CD4-positive, alpha-beta T cell treated with Interleukin-15 for 1 hour (primary cell): ENCODE results near the gene FGFBP2.

Experiments
- DNase-seq: peaks from one replicate; pipeline ENCODE4 v3.0.0-alpha.2; 2020

The FGFBP2 gene

GRCh38 chr4:15963001-15963451 lies at the start of gene FGFBP2:
TSS of gene FGFBP2 (minus strand) at chr4:15963175. CDS start at chr4:15963129, 46 bp downstream.
- DNase-seq: peak; percentile 58

- DNase-seq: no peak
Observed at GRCh38 chr4:16011173-16011572, 48.2 kb upstream of the FGFBP2 start.

- DNase-seq: no peak
Observed at GRCh38 chr4:16009153-16009552, 46.2 kb upstream of the FGFBP2 start.

- no peak for DNase-seq
Observed at GRCh38 chr4:16007471-16008095, 44.6 kb upstream of the FGFBP2 start.

- DNase-seq: no peak
Observed at GRCh38 chr4:16006771-16007446, 43.9 kb upstream of the FGFBP2 start.

- no peak for DNase-seq
Observed at GRCh38 chr4:16005676-16006075, 42.7 kb upstream of the FGFBP2 start.

GRCh38 chr4:16001484-16001858 lies 38.5 kb upstream of the FGFBP2 start:
- peak; percentile 62 for DNase-seq

GRCh38 chr4:16000708-16001483 lies 37.9 kb upstream of the FGFBP2 start:
- no peak for DNase-seq

GRCh38 chr4:15996773-15997172 lies 33.8 kb upstream of the FGFBP2 start:
- no peak for DNase-seq

GRCh38 chr4:15995826-15996225 lies 32.9 kb upstream of the FGFBP2 start:
- no peak for DNase-seq

GRCh38 chr4:15992167-15992485 lies 29.2 kb upstream of the FGFBP2 start:
- DNase-seq: no peak

- no peak for DNase-seq
Observed at GRCh38 chr4:15990570-15991285, 27.8 kb upstream of the FGFBP2 start.

GRCh38 chr4:15989424-15989823 lies 26.4 kb upstream of the FGFBP2 start:
- DNase-seq: no peak

- DNase-seq: no peak
Observed at GRCh38 chr4:15988222-15988621, 25.2 kb upstream of the FGFBP2 start.

- DNase-seq: no peak
Observed at GRCh38 chr4:15986907-15987306, 23.9 kb upstream of the FGFBP2 start.

- no peak for DNase-seq
Observed at GRCh38 chr4:15983610-15984009, 20.6 kb upstream of the FGFBP2 start.

GRCh38 chr4:15982842-15983524 lies 20.0 kb upstream of the FGFBP2 start:
- DNase-seq: no peak

- DNase-seq: no peak
Observed at GRCh38 chr4:15976456-15977447, 13.8 kb upstream of the FGFBP2 start.

GRCh38 chr4:15971068-15971801 lies 8.3 kb upstream of the FGFBP2 start:
- no peak for DNase-seq

- no peak for DNase-seq
Observed at GRCh38 chr4:15968551-15969300, 5.8 kb upstream of the FGFBP2 start.
